ENCODE results near the gene THEMIS. TPM values are rescaled to one million over a fixed set of nuclear protein-coding genes. Genes with fewer than 3 reads are reported as not detected.

Gene THEMIS
- total and polyA plus RNA-seq, 2 donors (not counting 1 experiment from before 2014, with no cell fraction given): not detected

DNA sequence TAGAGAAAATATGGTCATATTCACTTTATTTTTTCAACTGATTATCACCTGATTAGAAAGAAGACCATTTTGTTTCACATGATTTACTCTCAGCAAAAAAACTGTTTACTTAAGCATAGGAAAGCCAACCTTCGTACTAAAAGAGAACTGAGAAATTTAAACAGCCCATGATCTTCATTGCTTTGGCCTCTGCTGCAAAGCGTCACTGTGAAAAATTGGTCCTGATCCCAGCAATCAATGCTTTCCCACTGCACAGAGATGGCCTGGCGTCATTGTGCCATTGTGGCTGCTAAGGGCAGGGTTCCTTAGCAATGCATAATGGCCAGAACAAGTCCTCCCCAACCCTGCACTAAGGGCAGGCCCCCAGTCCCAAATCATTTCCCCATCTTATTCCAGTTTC, 19.9 kb upstream of the THEMIS start:
- no peak overlapping the region for H3K4me3 ChIP-seq (replicated peaks in 1 of 4; ENCODE audit: control extremely low read depth in 1 of 4, insufficient read depth in 1 of 4, low read depth in 3 of 4, low read length in 4 of 4)
- H3K36me3 ChIP-seq (ENCODE audit: control insufficient read depth, insufficient read depth, low read length): no peaks in the 10 kb centered on the region
- no peak overlapping the region for H3K9ac ChIP-seq (ENCODE audit: insufficient read depth, low read length)
- TF ChIP-seq, protein P1, sequence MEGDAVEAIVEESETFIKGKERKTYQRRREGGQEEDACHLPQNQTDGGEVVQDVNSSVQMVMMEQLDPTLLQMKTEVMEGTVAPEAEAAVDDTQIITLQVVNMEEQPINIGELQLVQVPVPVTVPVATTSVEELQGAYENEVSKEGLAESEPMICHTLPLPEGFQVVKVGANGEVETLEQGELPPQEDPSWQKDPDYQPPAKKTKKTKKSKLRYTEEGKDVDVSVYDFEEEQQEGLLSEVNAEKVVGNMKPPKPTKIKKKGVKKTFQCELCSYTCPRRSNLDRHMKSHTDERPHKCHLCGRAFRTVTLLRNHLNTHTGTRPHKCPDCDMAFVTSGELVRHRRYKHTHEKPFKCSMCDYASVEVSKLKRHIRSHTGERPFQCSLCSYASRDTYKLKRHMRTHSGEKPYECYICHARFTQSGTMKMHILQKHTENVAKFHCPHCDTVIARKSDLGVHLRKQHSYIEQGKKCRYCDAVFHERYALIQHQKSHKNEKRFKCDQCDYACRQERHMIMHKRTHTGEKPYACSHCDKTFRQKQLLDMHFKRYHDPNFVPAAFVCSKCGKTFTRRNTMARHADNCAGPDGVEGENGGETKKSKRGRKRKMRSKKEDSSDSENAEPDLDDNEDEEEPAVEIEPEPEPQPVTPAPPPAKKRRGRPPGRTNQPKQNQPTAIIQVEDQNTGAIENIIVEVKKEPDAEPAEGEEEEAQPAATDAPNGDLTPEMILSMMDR (conservative IDR thresholded peaks at IDR 0.05 in 1 of 2, IDR thresholded peaks at IDR 0.05 in 1 of 2; ENCODE audit: low read depth in 1 of 2, low read length in 2 of 2): no peak
- TF ChIP-seq EZH2 (IDR thresholded peaks at IDR 0.05; ENCODE audit: low read length, missing control alignments): no peak
- H2AFZ ChIP-seq (ENCODE audit: low read length): no peak overlapping the region
- no peaks in the 10 kb centered on the region for H3K4me1 ChIP-seq (ENCODE audit: control insufficient read depth, extremely low read depth, insufficient read depth, low read length)
- DNase-seq (ENCODE audit: low read depth in 2 of 2): peak in 1 of 2 donors; percentile 1
- H3K27me3 ChIP-seq (ENCODE audit: control insufficient read depth, insufficient read depth, low read length): no peaks in the 10 kb centered on the region
- H3K27ac ChIP-seq (ENCODE audit: insufficient read depth, low read length): no peak overlapping the region
- H3K79me2 ChIP-seq (ENCODE audit: control insufficient read depth, insufficient read depth, low read length): no peaks in the 10 kb centered on the region
- H3K4me2 ChIP-seq (ENCODE audit: extremely low read depth, insufficient read depth, low read length): no peak overlapping the region
- H3K9me3 ChIP-seq (ENCODE audit: control insufficient read depth, insufficient read depth, low read depth, low read length): no peaks in the 10 kb centered on the region
- H4K20me1 ChIP-seq (ENCODE audit: control insufficient read depth, extremely low read depth, insufficient read depth, low read length): no peaks in the 10 kb centered on the region

DNA sequence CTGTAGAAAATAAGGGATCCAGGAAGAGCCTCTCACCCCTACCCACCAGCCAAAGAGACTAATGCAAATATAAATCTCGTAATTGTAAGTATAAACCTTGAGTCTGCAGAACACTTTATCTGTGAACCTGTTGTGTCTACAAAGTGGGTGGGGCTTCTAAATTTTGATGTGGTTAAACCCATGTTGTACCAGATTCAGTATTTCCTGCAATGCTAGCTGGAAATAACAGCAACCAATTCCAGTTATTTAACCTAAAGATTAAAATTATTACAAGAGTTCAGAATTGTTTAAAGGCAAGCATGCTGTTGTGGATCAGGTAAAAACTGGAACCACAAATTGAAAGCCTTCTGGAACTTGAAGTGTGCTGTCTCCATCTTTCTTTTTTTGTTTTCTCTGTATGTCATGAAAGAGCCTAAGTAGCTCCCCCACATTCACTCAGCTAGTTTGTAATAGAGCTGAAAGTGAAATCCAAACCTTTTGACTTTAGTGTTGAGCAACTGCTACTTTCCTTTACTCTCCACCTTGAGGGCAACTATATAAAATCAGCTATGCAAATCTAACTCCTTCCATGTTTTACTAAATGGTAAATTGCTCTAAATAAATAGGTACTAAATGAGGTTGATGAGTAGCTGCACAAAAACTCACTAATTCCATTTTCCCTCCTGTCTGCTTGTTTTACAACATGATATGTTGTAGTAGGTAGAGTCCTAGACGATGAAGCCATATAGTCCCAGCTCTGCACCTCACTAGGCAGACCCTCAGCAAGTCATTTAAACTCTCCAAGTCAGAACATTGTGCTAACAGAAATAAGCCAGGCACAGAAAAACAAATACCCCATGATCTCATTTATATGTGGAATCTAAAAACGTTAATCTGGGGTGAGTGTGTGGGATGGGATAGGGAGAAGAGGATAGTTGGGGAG, 17.9 kb upstream of the THEMIS start:
- Histone ChIP-seq H3K79me2 (ENCODE audit: control insufficient read depth, insufficient read depth, low read length) (no peaks in the 10 kb centered on the region), H3K9me3 (ENCODE audit: control insufficient read depth, insufficient read depth, low read depth, low read length) (no peaks in the 10 kb centered on the region), H4K20me1 (ENCODE audit: control insufficient read depth, extremely low read depth, insufficient read depth, low read length) (no peaks in the 10 kb centered on the region), H3K4me1 (ENCODE audit: control insufficient read depth, extremely low read depth, insufficient read depth, low read length) (no peaks in the 10 kb centered on the region), H3K4me2 (ENCODE audit: extremely low read depth, insufficient read depth, low read length) (no peak overlapping the region), H2AFZ (ENCODE audit: low read length) (no peak overlapping the region), H3K27ac (ENCODE audit: insufficient read depth, low read length) (no peak overlapping the region), H3K27me3 (ENCODE audit: control insufficient read depth, insufficient read depth, low read length) (no peaks in the 10 kb centered on the region), H3K4me3 (replicated peaks in 1 of 4; ENCODE audit: control extremely low read depth in 1 of 4, insufficient read depth in 1 of 4, low read depth in 3 of 4, low read length in 4 of 4) (no peak overlapping the region), H3K9ac (ENCODE audit: insufficient read depth, low read length) (no peak overlapping the region), H3K36me3 (ENCODE audit: control insufficient read depth, insufficient read depth, low read length) (no peaks in the 10 kb centered on the region)
- no peak for DNase-seq (ENCODE audit: low read depth in 2 of 2)
- TF ChIP-seq EZH2 (IDR thresholded peaks at IDR 0.05; ENCODE audit: low read length, missing control alignments): no peak
- TF ChIP-seq, protein P1 (conservative IDR thresholded peaks at IDR 0.05 in 1 of 2, IDR thresholded peaks at IDR 0.05 in 1 of 2; ENCODE audit: low read depth in 1 of 2, low read length in 2 of 2): no peak

DNA sequence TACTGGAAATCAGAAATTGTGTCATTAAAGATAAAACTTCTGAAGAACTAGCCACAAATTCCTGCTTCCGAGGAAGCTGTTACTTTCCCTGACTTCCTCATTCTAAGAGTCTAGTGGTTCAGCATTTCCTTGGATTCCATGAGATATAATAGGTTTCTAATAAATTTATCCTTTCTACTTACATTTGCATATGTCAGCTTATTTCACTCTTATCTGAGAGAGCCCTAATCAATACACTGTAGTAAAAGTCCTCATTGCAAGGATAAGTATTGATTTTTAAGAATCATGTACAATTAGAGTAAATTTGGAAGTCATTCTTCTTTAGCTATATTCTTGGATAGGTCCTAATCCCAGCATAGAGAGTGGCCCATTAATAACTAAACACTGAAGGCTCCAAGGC, 16.9 kb upstream of the THEMIS start:
- no peak for DNase-seq (ENCODE audit: low read depth in 2 of 2)
- no peaks in the 10 kb centered on the region for H3K4me1 ChIP-seq (ENCODE audit: control insufficient read depth, extremely low read depth, insufficient read depth, low read length)
- H2AFZ ChIP-seq (ENCODE audit: low read length): no peak overlapping the region
- no peak overlapping the region for H3K4me2 ChIP-seq (ENCODE audit: extremely low read depth, insufficient read depth, low read length)
- no peaks in the 10 kb centered on the region for H3K9me3 ChIP-seq (ENCODE audit: control insufficient read depth, insufficient read depth, low read depth, low read length)
- H3K27ac ChIP-seq (ENCODE audit: insufficient read depth, low read length): no peak overlapping the region
- no peak overlapping the region for H3K9ac ChIP-seq (ENCODE audit: insufficient read depth, low read length)
- no peak overlapping the region for H3K4me3 ChIP-seq (replicated peaks in 1 of 4; ENCODE audit: control extremely low read depth in 1 of 4, insufficient read depth in 1 of 4, low read depth in 3 of 4, low read length in 4 of 4)
- no peaks in the 10 kb centered on the region for H4K20me1 ChIP-seq (ENCODE audit: control insufficient read depth, extremely low read depth, insufficient read depth, low read length)
- no peaks in the 10 kb centered on the region for H3K27me3 ChIP-seq (ENCODE audit: control insufficient read depth, insufficient read depth, low read length)
- H3K79me2 ChIP-seq (ENCODE audit: control insufficient read depth, insufficient read depth, low read length): no peaks in the 10 kb centered on the region
- no peak for TF ChIP-seq EZH2 (IDR thresholded peaks at IDR 0.05; ENCODE audit: low read length, missing control alignments)
- TF ChIP-seq, protein P1 (conservative IDR thresholded peaks at IDR 0.05 in 1 of 2, IDR thresholded peaks at IDR 0.05 in 1 of 2; ENCODE audit: low read depth in 1 of 2, low read length in 2 of 2): no peak
- H3K36me3 ChIP-seq (ENCODE audit: control insufficient read depth, insufficient read depth, low read length): no peaks in the 10 kb centered on the region

Measured in fibroblast of lung (primary cell).